Liver (tissue), 3 donors: ENCODE results near the gene CSTA.

ENCODE experiments used
- SP1 ChIP-seq: IDR thresholded peaks from 2 replicates; pipeline ENCODE4 v1.6.1; 2018; ENCODE audit warnings: antibody characterized with exemption, mild to moderate bottlenecking
- YY1 ChIP-seq: IDR thresholded peaks from 2 replicates; pipeline ENCODE4 v1.6.1; 2016; ENCODE audit warnings: antibody characterized with exemption, mild to moderate bottlenecking
- TF ChIP-seq, protein P1 (sequence below): fragments of 150-350 bp; IDR thresholded peaks from 2 replicates; pipeline ENCODE4 v1.5.1; 2017; ENCODE audit warnings: improper control_type of control experiment, low read depth, low read length; ENCODE audit not compliant: missing input control
- TF ChIP-seq, protein P2 (sequence below): IDR thresholded peaks from 2 replicates; pipeline ENCODE4 v1.6.1; 2016; ENCODE audit warnings: antibody characterized with exemption
- TF ChIP-seq, protein P3 (sequence below): IDR thresholded peaks from 2 replicates; pipeline ENCODE4 v1.6.1; 2016; ENCODE audit warnings: antibody characterized with exemption
- donor health status: healthy.
- donor health status: healthy.

GRCh38 chr3:122322095-122323075 is 2.7 kb upstream of the CSTA start:
- TF ChIP-seq, protein P1, sequence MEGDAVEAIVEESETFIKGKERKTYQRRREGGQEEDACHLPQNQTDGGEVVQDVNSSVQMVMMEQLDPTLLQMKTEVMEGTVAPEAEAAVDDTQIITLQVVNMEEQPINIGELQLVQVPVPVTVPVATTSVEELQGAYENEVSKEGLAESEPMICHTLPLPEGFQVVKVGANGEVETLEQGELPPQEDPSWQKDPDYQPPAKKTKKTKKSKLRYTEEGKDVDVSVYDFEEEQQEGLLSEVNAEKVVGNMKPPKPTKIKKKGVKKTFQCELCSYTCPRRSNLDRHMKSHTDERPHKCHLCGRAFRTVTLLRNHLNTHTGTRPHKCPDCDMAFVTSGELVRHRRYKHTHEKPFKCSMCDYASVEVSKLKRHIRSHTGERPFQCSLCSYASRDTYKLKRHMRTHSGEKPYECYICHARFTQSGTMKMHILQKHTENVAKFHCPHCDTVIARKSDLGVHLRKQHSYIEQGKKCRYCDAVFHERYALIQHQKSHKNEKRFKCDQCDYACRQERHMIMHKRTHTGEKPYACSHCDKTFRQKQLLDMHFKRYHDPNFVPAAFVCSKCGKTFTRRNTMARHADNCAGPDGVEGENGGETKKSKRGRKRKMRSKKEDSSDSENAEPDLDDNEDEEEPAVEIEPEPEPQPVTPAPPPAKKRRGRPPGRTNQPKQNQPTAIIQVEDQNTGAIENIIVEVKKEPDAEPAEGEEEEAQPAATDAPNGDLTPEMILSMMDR: no peak
- TF ChIP-seq, protein P2, sequence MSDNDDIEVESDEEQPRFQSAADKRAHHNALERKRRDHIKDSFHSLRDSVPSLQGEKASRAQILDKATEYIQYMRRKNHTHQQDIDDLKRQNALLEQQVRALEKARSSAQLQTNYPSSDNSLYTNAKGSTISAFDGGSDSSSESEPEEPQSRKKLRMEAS: no peak
- TF ChIP-seq SP1: no peak
- no peak for TF ChIP-seq YY1
- TF ChIP-seq, protein P3, sequence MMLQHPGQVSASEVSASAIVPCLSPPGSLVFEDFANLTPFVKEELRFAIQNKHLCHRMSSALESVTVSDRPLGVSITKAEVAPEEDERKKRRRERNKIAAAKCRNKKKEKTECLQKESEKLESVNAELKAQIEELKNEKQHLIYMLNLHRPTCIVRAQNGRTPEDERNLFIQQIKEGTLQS: no peak
